ENCODE results near the gene MSGN1.

The MSGN1 gene, protein sequence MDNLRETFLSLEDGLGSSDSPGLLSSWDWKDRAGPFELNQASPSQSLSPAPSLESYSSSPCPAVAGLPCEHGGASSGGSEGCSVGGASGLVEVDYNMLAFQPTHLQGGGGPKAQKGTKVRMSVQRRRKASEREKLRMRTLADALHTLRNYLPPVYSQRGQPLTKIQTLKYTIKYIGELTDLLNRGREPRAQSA

GRCh38 chr2:17816396-17817245 lies at the start of gene MSGN1:
MSGN1 (plus strand) TSS chr2:17816460; CDS start chr2:17816519, 59 bp downstream.
- no peak for DNase-seq

DNA sequence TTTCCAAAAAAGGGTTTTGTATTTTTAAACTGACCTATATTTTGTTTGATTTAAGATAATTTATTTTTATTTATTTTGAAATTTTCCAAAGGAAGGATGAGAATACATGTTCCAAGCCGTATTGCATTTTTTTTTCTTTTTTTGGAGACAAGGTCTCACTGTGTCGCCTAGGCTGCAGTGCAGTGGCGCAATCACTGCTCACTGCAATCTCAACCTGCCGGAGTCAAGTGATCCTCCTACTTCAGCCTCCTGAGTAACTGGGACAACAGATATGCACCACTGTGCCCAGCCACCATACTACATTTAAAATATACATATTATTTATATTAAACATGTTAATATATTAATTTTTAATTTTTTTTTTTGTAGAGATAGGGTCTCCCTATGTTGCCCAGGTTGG lies 47.4 kb upstream of the MSGN1 start:
- DNase-seq = no peak

DNA sequence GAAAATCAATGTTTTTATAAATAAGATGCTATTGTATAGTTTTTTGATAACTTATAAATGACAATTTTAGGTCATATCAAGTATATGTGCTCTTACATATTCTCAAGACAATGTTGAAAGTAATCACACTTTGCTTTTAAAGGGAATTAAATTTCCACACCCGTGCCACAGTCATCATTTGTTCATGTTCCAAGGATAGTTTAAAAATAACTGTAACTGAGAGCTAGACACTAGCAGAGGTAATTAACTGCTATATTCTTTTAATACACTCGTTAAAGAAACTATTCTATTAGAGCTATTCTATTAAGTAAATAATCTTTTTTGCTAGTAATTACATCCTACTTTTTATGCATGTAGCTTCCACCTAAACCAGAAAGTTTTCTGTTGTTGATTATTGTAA lies 44.3 kb upstream of the MSGN1 start:
- no peak for DNase-seq

GRCh38 chr2:17772532-17772931 lies 43.7 kb upstream of the MSGN1 start:
- no peak for DNase-seq

- DNase-seq = no peak
Observed at GRCh38 chr2:17780546-17780945, 35.7 kb upstream of the MSGN1 start.

- DNase-seq = no peak
Observed at GRCh38 chr2:17781482-17781881, 34.8 kb upstream of the MSGN1 start.

DNA sequence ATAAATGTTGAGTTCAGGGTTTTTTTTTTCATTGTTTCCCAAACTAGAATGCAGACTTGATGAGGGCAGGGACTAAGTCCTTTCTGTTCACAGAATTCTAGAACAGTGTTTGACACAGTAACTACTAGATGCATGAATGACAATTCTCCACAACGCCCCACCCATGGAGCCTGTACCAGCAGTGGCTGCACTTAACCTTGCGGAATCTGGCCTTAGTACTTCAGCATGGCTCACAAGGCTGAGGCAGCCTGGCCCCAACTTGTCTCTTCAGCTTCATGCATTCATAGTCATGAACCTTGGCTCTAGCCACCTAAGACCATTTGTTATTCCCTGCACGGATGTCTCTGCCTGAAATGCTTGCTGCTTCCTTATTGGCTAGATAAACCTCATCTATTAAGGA lies 29.5 kb upstream of the MSGN1 start:
- DNase-seq = no peak

DNA sequence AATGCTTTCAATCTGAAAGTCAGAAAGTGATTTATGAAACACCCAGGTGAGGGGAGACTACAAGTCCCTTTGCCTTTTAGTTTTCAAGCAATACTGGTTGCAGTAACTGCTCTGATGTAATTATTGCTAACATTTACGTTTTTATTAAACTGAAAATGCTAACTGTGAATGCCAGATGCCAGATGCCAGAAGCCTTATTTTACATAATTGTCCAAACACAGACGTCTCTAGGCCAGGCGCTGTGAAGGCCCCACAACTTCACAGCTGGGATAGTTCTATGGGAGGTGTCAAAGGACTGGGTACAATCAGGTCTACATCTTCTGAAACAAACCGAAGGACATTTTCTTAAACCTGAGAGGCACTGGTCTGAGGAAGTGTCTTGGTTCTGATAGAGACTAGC lies 27.5 kb upstream of the MSGN1 start:
- no peak for DNase-seq

DNA sequence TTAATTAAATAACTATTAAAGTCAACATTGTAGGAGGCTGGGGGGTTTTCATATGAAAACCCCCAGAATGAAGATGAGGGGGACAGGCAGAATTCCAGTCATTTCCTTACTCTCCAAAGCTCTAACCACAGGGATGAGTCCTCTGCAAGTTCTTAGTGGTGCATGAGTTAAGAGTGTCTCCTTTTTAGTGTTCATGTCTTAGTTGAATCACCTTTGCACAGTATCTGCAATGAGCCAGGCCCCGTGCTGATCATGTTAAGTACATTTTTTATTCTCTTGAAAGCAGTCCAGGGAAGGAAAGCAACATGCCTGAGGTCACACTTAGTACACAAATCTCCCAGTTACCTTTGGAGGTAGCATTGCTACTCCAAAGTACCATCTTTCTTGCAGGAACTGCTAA lies 25.7 kb upstream of the MSGN1 start:
- DNase-seq = no peak

GRCh38 chr2:17791121-17791816 lies 25.0 kb upstream of the MSGN1 start:
- no peak for DNase-seq

- DNase-seq = no peak
Observed at GRCh38 chr2:17791817-17792130, 24.5 kb upstream of the MSGN1 start.

DNA sequence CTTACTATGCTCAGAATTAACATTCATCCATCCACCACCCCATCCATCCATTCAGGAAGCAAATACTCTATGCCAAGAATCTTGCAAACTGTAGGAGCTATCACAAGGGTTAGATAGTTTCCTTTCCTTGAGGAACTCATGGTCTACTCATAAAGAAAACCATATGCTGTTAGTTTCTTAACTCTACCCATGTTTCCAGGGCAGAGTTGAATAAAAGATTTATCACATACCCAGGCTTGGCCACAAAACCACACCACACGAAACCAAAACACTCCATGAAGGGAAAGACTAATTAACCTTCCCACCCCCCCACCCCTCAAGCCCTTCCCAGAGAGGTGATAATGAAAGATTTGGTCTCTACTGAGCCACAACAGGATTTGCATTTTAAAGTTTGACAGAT lies 23.7 kb upstream of the MSGN1 start:
- no peak for DNase-seq

GRCh38 chr2:17793296-17793695 lies 23.0 kb upstream of the MSGN1 start:
- no peak for DNase-seq

GRCh38 chr2:17793803-17794354 lies 22.4 kb upstream of the MSGN1 start:
- DNase-seq = no peak

DNA sequence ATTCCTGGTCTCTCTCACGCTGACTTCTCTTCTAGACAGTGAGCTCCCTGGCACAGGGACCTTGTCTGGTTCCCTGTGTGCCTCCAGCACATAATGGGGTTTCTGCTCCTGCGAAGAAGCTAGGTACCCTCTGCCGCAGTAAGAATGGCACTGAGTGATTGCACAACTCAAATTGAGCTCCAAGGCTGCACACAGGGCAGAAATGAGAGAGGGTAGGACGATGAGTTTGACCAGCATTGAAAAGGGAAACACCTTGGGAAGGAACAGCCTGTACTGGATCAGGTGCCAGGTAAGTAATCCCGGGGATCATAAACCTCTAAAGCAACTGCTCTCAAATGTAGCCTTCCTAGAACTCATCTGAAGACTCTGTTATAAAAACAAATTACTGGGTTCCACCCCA lies 21.0 kb upstream of the MSGN1 start:
- no peak for DNase-seq

DNA sequence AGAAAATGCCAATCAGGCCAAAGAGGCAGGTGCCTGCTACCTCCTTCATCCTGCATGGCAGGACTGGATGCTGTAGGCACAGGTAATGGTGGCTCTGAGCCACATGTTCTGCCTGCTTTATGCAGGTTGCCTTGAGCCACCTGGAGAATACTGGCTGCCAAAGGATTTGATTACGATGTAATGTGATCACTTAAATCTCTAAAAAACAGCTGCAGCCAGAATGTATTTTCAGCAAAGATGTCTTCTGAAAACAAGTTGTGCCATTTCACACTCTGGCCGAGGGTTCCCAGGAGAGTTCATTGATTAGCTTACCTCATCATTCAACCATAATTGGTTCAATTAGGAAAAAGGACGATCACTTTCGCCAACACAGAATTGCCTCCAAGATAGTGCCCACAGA lies 17.9 kb upstream of the MSGN1 start:
- DNase-seq = no peak

DNA sequence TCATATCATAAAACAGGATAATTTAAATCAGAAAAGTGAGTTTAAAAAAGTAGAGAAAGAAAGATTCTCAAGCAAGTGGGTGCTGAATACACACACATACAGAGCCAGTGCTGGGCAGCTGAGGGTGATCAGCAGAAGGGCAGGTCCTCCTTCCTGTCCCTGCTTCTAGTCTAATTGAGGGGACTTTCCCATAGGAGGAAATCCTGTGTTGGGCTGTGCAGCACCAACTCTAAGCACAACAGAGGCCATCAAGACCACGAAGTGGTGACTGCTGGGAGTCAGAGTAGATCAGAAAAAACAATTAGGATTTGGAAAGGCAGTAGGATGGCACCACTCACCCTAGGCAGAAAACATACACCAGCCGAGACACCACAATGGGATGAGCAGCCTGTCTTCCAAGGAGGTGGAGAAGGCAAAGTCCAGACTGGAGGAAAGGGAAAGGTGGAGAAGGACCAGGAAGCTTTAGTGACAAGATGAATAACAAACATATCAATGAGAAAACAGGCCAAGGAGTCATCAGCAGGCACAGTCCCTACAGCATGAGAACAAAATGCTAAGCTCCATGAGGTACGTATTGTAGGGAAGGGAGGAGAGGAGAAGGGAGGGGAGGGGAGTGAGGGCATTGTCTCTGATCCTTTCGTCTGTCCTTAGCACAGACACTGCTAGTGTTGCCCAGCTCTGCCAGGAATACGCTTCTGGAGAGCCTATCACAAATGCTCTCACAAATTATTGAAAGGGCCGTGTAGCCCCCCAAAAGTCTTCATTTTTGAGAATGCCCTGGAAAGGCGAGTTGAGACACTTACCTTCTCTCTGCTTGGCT lies 16.7 kb upstream of the MSGN1 start:
- no peak for DNase-seq

- DNase-seq = no peak
Observed at GRCh38 chr2:17800219-17800618, 16.0 kb upstream of the MSGN1 start.

- no peak for DNase-seq
Observed at GRCh38 chr2:17800693-17801458, 15.4 kb upstream of the MSGN1 start.

GRCh38 chr2:17803497-17803896 lies 12.8 kb upstream of the MSGN1 start:
- no peak for DNase-seq

DNA sequence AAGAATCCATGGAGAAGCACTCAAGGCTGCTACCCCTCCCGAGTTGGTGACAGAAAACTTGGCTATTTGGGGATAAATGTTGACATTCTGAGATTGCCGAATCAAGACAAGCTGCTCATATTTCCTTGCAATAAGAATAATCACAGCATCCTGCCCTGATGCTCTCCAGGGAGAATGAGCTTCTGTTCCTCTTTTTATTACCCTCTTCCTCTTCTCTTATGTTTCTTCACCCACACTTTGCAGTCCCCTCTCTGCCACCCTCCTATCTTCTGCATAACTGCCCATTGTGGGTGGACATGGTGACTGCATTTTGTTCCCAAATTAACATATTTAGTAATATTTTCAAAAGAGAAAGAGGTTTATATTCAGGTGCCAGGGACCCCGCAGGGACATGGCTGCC lies 11.9 kb upstream of the MSGN1 start:
- DNase-seq = peak; percentile 20

- no peak for DNase-seq
Observed at GRCh38 chr2:17805166-17805565, 11.1 kb upstream of the MSGN1 start.

All from CD4-positive, alpha-beta T cell treated with Interferon gamma for 1 hour (primary cell).